K562 (cell line): ENCODE data around the gene SREBF1. TPM values are rescaled to one million over a fixed set of nuclear protein-coding genes. Genes with fewer than 3 reads are reported as not detected.

Experiments
- ATAC-seq: fragments of 200-7000 bp; cut with Tn5 transposase; 3 replicates; pipeline ENCODE4 v1.9.1; 2020; ENCODE audit warnings: moderate library complexity
- BruUV-seq: library from RNA; stranded (reverse); fragments of 400-500 nt; replicated peaks from 2 replicates; lab custom pipeline; 2021; lab: Mats Ljungman, UMichigan
- CTCF ChIA-PET: fragments of 300-600 bp; formaldehyde crosslinking; extraction: SDS; loops from one replicate; lab custom pipeline; 2021; ENCODE audit warnings: low intra/inter-chr PET ratio; lab: Yijun Ruan, JAX
- POLR2A ChIA-PET: fragments of 300-600, 350-650 bp; sonication (Branson Sonifier 250); formaldehyde crosslinking; extraction: SDS; loops from one replicate; lab custom pipeline; 2021; ENCODE audit warnings: antibody characterized with exemption, inconsistent platforms; lab: Yijun Ruan, JAX
- DNase-seq, 4 experiments: peaks; one replicate each; pipeline versions ENCODE4 v3.0.0 to v3.0.0-alpha.2; 2011 to 2018; ENCODE audit warnings: low spot score in 3 of 4, mixed read lengths in 3 of 4; ENCODE audit errors: extremely low read depth in 1 of 4
- FAIRE-seq: peaks from 2 replicates; lab custom pipeline; 2011; peaks lifted over from hg19 to GRCh38; lab: Jason Lieb, UNC
- H2AFZ ChIP-seq: 2 replicates; pipeline ENCODE4 v1.6.0; 2011; ENCODE audit warnings: low read depth, low read length, control low read depth, inconsistent platforms
- H3K27ac ChIP-seq: fragments of 200-600 bp; 3 replicates; pipeline ENCODE4 v1.8.0; 2011; ENCODE audit warnings: low read depth, mild to moderate bottlenecking, control low read depth, inconsistent platforms, low read length, moderate library complexity, mixed read lengths; ENCODE audit errors: extremely low read depth
- H3K27me3 ChIP-seq, 2 experiments: fragments of 300-600 bp in 1 of 2; 2 replicates in 1 of 2; 3 replicates in 1 of 2; pipeline versions ENCODE4 v1.6.0 to v1.8.0; 2011; ENCODE audit warnings: inconsistent platforms in 2 of 2, low read length in 2 of 2, mild to moderate bottlenecking in 1 of 2, mixed read lengths in 1 of 2, moderate library complexity in 1 of 2; ENCODE audit not compliant: control insufficient read depth in 2 of 2, insufficient read depth in 2 of 2
- H3K36me3 ChIP-seq: fragments of 300-600 bp; 3 replicates; pipeline ENCODE4 v1.8.0; 2011; ENCODE audit warnings: mild to moderate bottlenecking, low read length, inconsistent platforms; ENCODE audit not compliant: control insufficient read depth, insufficient read depth
- H3K4me1 ChIP-seq, 2 experiments: fragments of 200-600 bp in 1 of 2; replicated peaks in 1 of 2; 2 replicates in 1 of 2; 3 replicates in 1 of 2; pipeline versions ENCODE4 v1.5.1 to v1.8.0; 2011; ENCODE audit warnings: inconsistent platforms in 2 of 2, low read length in 2 of 2, mild to moderate bottlenecking in 1 of 2, mixed read lengths in 1 of 2, moderate library complexity in 1 of 2; ENCODE audit not compliant: control insufficient read depth in 2 of 2, insufficient read depth in 2 of 2
- H3K4me2 ChIP-seq: 2 replicates; pipeline ENCODE4 v1.6.1; 2011; ENCODE audit warnings: low read length, control low read depth, inconsistent platforms, mixed read lengths; ENCODE audit not compliant: insufficient read depth
- H3K4me3 ChIP-seq: fragments of 200-600 bp; sonication (generic), shearing (Covaris generic); 2 replicates; pipeline ENCODE4 v1.5.1; 2016; ENCODE audit warnings: control low read depth, inconsistent platforms
- H3K79me2 ChIP-seq: fragments of 200-600 bp; 3 replicates; pipeline ENCODE4 v1.8.0; 2011; ENCODE audit warnings: low read length, inconsistent platforms; ENCODE audit not compliant: control insufficient read depth, insufficient read depth
- H3K9ac ChIP-seq, 2 experiments: 2 replicates each; pipeline versions ENCODE4 v1.6.0 to v1.6.1; 2011; ENCODE audit warnings: low read depth in 2 of 2, low read length in 2 of 2, control low read depth in 1 of 2, inconsistent platforms in 1 of 2, mild to moderate bottlenecking in 1 of 2, mixed read lengths in 1 of 2; ENCODE audit not compliant: insufficient read depth in 1 of 2
- H3K9me1 ChIP-seq: one replicate; pipeline ENCODE4 v1.6.0; 2011; ENCODE audit warnings: inconsistent platforms, mild to moderate bottlenecking, low read length, moderate library complexity; ENCODE audit not compliant: control insufficient read depth, insufficient read depth
- H3K9me3 ChIP-seq: replicated peaks from 2 replicates; pipeline ENCODE4 v1.5.1; 2011; ENCODE audit warnings: low read depth, low read length, inconsistent platforms; ENCODE audit not compliant: control insufficient read depth, insufficient read depth
- H4K20me1 ChIP-seq: replicated peaks from 2 replicates; pipeline ENCODE4 v1.6.1; 2011; ENCODE audit warnings: low read length, inconsistent platforms, mixed read lengths; ENCODE audit not compliant: control insufficient read depth, insufficient read depth
- CBX2 ChIP-seq: fragments of 200-600 bp; sonication (generic); IDR thresholded peaks from one replicate; pipeline ENCODE4 v1.6.1; 2012; ENCODE audit warnings: mild to moderate bottlenecking, low read length, inconsistent platforms; ENCODE audit not compliant: insufficient read depth, poor library complexity, severe bottlenecking
- LARP7 ChIP-seq: fragments of 450-650 bp; IDR thresholded peaks from 2 replicates; pipeline ENCODE4 v1.6.1; 2016
- MEIS2 ChIP-seq: fragments of 450-650 bp; IDR thresholded peaks from 2 replicates; pipeline ENCODE4 v1.6.1; 2014; ENCODE audit warnings: mild to moderate bottlenecking; ENCODE audit not compliant: partially characterized antibody
- MYBL2 ChIP-seq, 2 experiments: fragments of 450-650 bp in 1 of 2; sonication (generic) in 1 of 2; formaldehyde crosslinking in 1 of 2; IDR thresholded peaks; 2 replicates each; pipeline versions ENCODE4 v1.6.1 to v1.8.1; 2017 to 2022; ENCODE audit warnings: borderline replicate concordance in 1 of 2, inconsistent platforms in 1 of 2, low read depth in 1 of 2, mild to moderate bottlenecking in 1 of 2, missing genetic modification reagents in 1 of 2, moderate library complexity in 1 of 2
- NBN ChIP-seq: fragments of 450-650 bp; IDR thresholded peaks from 2 replicates; pipeline ENCODE4 v1.6.1; 2016; ENCODE audit warnings: low read depth, mild to moderate bottlenecking
- NFYB ChIP-seq: IDR thresholded peaks from 2 replicates; pipeline ENCODE4 v1.6.1; 2011; ENCODE audit warnings: mild to moderate bottlenecking, moderate library complexity; ENCODE audit not compliant: insufficient read length; ENCODE audit errors: extremely low read depth
- POLR3G ChIP-seq: IDR thresholded peaks from 2 replicates; pipeline ENCODE4 v1.6.1; 2011; ENCODE audit not compliant: insufficient read length, insufficient replicate concordance; ENCODE audit errors: extremely low read depth
- ZNF347 ChIP-seq: fragments of 450-650 bp; formaldehyde crosslinking; IDR thresholded peaks from 2 replicates; pipeline ENCODE4 v1.4.0; 2020; ENCODE audit warnings: low read depth, mild to moderate bottlenecking, moderate library complexity
- ZNF561 ChIP-seq: fragments of 450-650 bp; formaldehyde crosslinking; conservative IDR thresholded peaks from 2 replicates; pipeline ENCODE4 v1.4.0; 2020; ENCODE audit warnings: mild to moderate bottlenecking, moderate library complexity
- WGBS: fragments of 100-300 bp; shearing (Covaris generic); methylation state at CpG from one replicate; pipeline ENCODE4 v1.1.6; 2016; ENCODE audit warnings: low coverage, mixed read lengths; ENCODE audit not compliant: insufficient coverage; ENCODE audit errors: missing lambda C conversion rate; 5-methylcytosine and 5-hydroxymethylcytosine counted together
- in situ Hi-C: fragments of 300-500 bp; cut with MboI; formaldehyde crosslinking; loops from 4 replicates; pipeline ENCODE4 v1.15.0; 2018; ENCODE audit warnings: inconsistent platforms, mixed read lengths
- intact Hi-C: fragments of 100-400 bp; cut with micrococcal nuclease; formaldehyde crosslinking; loops from 2 replicates; pipeline ENCODE4 v1.14.2; 2022
- polyA plus RNA-seq, 8 experiments: library from polyadenylated mRNA; depleted of rRNA in 4 of 8; stranded (reverse) in 5 of 8; unstranded in 3 of 8; fragments of >200 nt; fragmentation: Nextera tagmentation in 2 of 8; fragmentation: Illumina TruSeq in 1 of 8; extraction: Ambion mirVana in 2 of 8; extraction: Trizol in 1 of 8; gene quantifications; 2 replicates each; pipeline versions ENCODE4 v1.2.1 to v1.2.3, GENCODE V29; 2011 to 2014; ENCODE audit warnings: inconsistent platforms in 1 of 8, missing spikeins in 1 of 8
- total RNA-seq, 7 experiments: library from RNA; depleted of rRNA in 6 of 7; stranded (reverse); fragments of >200 nt in 6 of 7; fragmentation: Illumina TruSeq in 2 of 7; extraction: Trizol in 2 of 7; gene quantifications; 2 replicates each; pipeline versions ENCODE4 v1.2.1 to v1.2.3, GENCODE V29; 2011 to 2021; ENCODE audit warnings: low replicate concordance in 1 of 7
- TF ChIP-seq, protein P1 (sequence below): IDR thresholded peaks from 3 replicates; pipeline ENCODE4 v1.6.1; 2011; ENCODE audit warnings: borderline replicate concordance, mild to moderate bottlenecking; ENCODE audit not compliant: insufficient read length, insufficient read depth
- TF ChIP-seq, protein P2 (sequence below), 2 experiments: IDR thresholded peaks; 2 replicates each; pipeline ENCODE4 v1.6.1; 2011; ENCODE audit warnings: borderline replicate concordance in 1 of 2, control low read depth in 1 of 2, low read depth in 1 of 2, low read length in 1 of 2, mild to moderate bottlenecking in 1 of 2, mixed read lengths in 1 of 2, moderate library complexity in 1 of 2; ENCODE audit not compliant: insufficient read depth in 1 of 2, insufficient read length in 1 of 2, poor library complexity in 1 of 2, severe bottlenecking in 1 of 2; ENCODE audit errors: extremely low read depth in 1 of 2
- TF ChIP-seq, protein P3 (sequence below): sonication (generic); formaldehyde crosslinking; IDR thresholded peaks from 2 replicates; pipeline ENCODE4 v1.9.0; 2022; ENCODE audit warnings: mild to moderate bottlenecking, missing genetic modification reagents
- TF ChIP-seq, protein P4 (sequence below): conservative IDR thresholded peaks from 2 replicates; pipeline ENCODE4 v1.6.1; 2011; ENCODE audit warnings: low read depth, mild to moderate bottlenecking, low read length; ENCODE audit not compliant: control insufficient read depth
- TF ChIP-seq, protein P5 (sequence below): sonication (generic); formaldehyde crosslinking; IDR thresholded peaks from 2 replicates; pipeline ENCODE4 v1.8.0; 2022; ENCODE audit warnings: missing genetic modification reagents, mild to moderate bottlenecking, moderate library complexity, borderline replicate concordance

SREBF1 gene
- total and polyA plus RNA-seq, 9 of the 15 experiments (the other 6 are each of a cell fraction or from before 2014, with no cell fraction given): 1.6 to 169 (median 69.4) TPM

DNA sequence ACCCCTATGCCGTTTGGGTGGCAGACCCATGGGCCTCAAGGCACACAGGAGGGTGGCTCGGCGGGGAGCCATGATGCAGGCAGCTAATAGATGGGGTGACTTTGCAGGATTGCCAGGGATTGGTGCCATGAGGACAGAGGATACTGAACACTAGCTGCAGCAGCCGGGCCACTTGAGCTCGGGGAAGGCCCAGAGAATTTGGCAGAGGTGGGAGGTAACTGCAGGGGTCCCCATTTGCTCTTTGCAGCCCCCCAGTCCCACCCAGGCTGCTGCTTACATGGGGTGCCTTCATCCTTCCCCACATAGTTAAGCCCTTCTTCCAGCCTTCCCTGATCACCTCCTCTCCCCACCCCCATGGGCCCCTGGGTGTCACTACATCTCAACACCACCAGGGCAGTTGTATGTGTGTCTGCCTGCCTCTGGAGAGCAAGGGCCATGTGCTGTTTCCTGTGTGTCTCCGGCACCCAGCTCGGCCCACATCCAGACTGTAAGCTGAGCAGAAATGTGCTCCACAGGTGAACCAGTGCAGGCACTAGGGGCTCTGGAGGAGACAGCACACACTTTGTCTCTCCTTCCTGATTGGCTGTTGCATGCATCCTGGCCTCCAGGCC, 52.0 kb downstream of the SREBF1 start:
- Histone ChIP-seq H3K27ac (no peak overlapping the region), H3K36me3 (no peaks in the 10 kb centered on the region), H3K79me2 (peaks cover 21% of the 10 kb centered on the region; the same call in 2 of the 3 replicates), H2AFZ (no peak overlapping the region), H3K9ac (0 out of 4 replicates have a peak overlapping the region, but pooled peaks of 1 of the 2 experiments have one; percentile 35), H4K20me1 (no peaks in the 10 kb centered on the region; the same call in 1 of the 2 replicates), H3K27me3 (no peaks in the 10 kb centered on the region), H3K9me1 (no peaks in the 10 kb centered on the region), H3K4me2 (no peak overlapping the region), H3K4me3 (no peak overlapping the region), H3K4me1 (peaks cover 9 to 87% of the 10 kb centered on the region in 2 experiments), H3K9me3 (no peaks in the 10 kb centered on the region)
- BruUV-seq: no TSS peak
- POLR2A ChIA-PET: interaction anchor here (0.5 to 1.2 kb wide), 5 partner anchors 10 to 250 kb away, joined by 3 to 6 read pairs (median 3); no protein-coding TSS in a partner anchor
- peak; percentile 72 for ATAC-seq
- in situ Hi-C loops: no loop called here
- intact Hi-C loops: loop anchor here (10.0 kb wide), 1 partner anchor 100 kb away; the partner anchor contains the start of gene RAI1
- WGBS: 86% methylated on average over 5 of the region's 7 CpGs
- peak; percentile 21 to 42 (median 32) for DNase-seq
- FAIRE-seq: peak; percentile 15
- CTCF ChIA-PET: no interaction called here
- TF ChIP-seq POLR3G (no peak), ZNF561 (CRISPR knock-in tag) (no peak), NBN (no peak), MYBL2 (IDR thresholded peaks at IDR 0.05; ENCODE audit: low read depth) (no peak), MYBL2 (CRISPR knock-in tag; IDR thresholded peaks at IDR 0.05; ENCODE audit: borderline replicate concordance) (no peak), ZNF347 (no peak), CBX2 (no peak), MEIS2 (no peak), NFYB (peak; percentile 32), LARP7 (no peak)
- TF ChIP-seq, protein P1, sequence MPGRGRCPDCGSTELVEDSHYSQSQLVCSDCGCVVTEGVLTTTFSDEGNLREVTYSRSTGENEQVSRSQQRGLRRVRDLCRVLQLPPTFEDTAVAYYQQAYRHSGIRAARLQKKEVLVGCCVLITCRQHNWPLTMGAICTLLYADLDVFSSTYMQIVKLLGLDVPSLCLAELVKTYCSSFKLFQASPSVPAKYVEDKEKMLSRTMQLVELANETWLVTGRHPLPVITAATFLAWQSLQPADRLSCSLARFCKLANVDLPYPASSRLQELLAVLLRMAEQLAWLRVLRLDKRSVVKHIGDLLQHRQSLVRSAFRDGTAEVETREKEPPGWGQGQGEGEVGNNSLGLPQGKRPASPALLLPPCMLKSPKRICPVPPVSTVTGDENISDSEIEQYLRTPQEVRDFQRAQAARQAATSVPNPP: no peak
- TF ChIP-seq, protein P2, sequence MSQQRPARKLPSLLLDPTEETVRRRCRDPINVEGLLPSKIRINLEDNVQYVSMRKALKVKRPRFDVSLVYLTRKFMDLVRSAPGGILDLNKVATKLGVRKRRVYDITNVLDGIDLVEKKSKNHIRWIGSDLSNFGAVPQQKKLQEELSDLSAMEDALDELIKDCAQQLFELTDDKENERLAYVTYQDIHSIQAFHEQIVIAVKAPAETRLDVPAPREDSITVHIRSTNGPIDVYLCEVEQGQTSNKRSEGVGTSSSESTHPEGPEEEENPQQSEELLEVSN (IDR thresholded peaks at IDR 0.05; ENCODE audit: borderline replicate concordance in 1 of 2, extremely low read depth in 1 of 2, insufficient read depth in 1 of 2, insufficient read length in 1 of 2, low read depth in 1 of 2, low read length in 1 of 2, poor library complexity in 1 of 2, severe bottlenecking in 1 of 2): peak in 1 of 2 experiments; percentile 37
- TF ChIP-seq, protein P3, sequence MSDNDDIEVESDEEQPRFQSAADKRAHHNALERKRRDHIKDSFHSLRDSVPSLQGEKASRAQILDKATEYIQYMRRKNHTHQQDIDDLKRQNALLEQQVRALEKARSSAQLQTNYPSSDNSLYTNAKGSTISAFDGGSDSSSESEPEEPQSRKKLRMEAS (CRISPR knock-in tag): peak; percentile 61; the same call in 1 of the 2 replicates
- TF ChIP-seq, protein P4, sequence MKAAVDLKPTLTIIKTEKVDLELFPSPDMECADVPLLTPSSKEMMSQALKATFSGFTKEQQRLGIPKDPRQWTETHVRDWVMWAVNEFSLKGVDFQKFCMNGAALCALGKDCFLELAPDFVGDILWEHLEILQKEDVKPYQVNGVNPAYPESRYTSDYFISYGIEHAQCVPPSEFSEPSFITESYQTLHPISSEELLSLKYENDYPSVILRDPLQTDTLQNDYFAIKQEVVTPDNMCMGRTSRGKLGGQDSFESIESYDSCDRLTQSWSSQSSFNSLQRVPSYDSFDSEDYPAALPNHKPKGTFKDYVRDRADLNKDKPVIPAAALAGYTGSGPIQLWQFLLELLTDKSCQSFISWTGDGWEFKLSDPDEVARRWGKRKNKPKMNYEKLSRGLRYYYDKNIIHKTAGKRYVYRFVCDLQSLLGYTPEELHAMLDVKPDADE: no peak
- TF ChIP-seq, protein P5, sequence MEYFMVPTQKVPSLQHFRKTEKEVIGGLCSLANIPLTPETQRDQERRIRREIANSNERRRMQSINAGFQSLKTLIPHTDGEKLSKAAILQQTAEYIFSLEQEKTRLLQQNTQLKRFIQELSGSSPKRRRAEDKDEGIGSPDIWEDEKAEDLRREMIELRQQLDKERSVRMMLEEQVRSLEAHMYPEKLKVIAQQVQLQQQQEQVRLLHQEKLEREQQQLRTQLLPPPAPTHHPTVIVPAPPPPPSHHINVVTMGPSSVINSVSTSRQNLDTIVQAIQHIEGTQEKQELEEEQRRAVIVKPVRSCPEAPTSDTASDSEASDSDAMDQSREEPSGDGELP (CRISPR knock-in tag): no peak
